K562 (cell line): Measurements from ENCODE around the gene MYPN. TPM values are rescaled to one million over a fixed set of nuclear protein-coding genes. Genes with fewer than 3 reads are reported as not detected.

ENCODE experiments used
- ATAC-seq: fragments of 200-7000 bp; cut with Tn5 transposase; 3 replicates; pipeline ENCODE4 v1.9.1; 2020; ENCODE audit warnings: moderate library complexity
- BruUV-seq: library from RNA; stranded (reverse); fragments of 400-500 nt; replicated peaks from 2 replicates; lab custom pipeline; 2021; lab: Mats Ljungman, UMichigan
- CTCF ChIA-PET: fragments of 300-600 bp; formaldehyde crosslinking; extraction: SDS; loops from one replicate; lab custom pipeline; 2021; ENCODE audit warnings: low intra/inter-chr PET ratio; lab: Yijun Ruan, JAX
- POLR2A ChIA-PET: fragments of 300-600, 350-650 bp; sonication (Branson Sonifier 250); formaldehyde crosslinking; extraction: SDS; loops from one replicate; lab custom pipeline; 2021; ENCODE audit warnings: antibody characterized with exemption, inconsistent platforms; lab: Yijun Ruan, JAX
- DNase-seq, 4 experiments: peaks; one replicate each; pipeline versions ENCODE4 v3.0.0 to v3.0.0-alpha.2; 2011 to 2018; ENCODE audit warnings: low spot score in 3 of 4, mixed read lengths in 3 of 4; ENCODE audit errors: extremely low read depth in 1 of 4
- FAIRE-seq: peaks from 2 replicates; lab custom pipeline; 2011; peaks lifted over from hg19 to GRCh38; lab: Jason Lieb, UNC
- H2AFZ ChIP-seq: 2 replicates; pipeline ENCODE4 v1.6.0; 2011; ENCODE audit warnings: low read depth, low read length, control low read depth, inconsistent platforms
- H3K27ac ChIP-seq: fragments of 200-600 bp; 3 replicates; pipeline ENCODE4 v1.8.0; 2011; ENCODE audit warnings: low read depth, mild to moderate bottlenecking, control low read depth, inconsistent platforms, low read length, moderate library complexity, mixed read lengths; ENCODE audit errors: extremely low read depth
- H3K27me3 ChIP-seq, 2 experiments: fragments of 300-600 bp in 1 of 2; 2 replicates in 1 of 2; 3 replicates in 1 of 2; pipeline versions ENCODE4 v1.6.0 to v1.8.0; 2011; ENCODE audit warnings: inconsistent platforms in 2 of 2, low read length in 2 of 2, mild to moderate bottlenecking in 1 of 2, mixed read lengths in 1 of 2, moderate library complexity in 1 of 2; ENCODE audit not compliant: control insufficient read depth in 2 of 2, insufficient read depth in 2 of 2
- H3K36me3 ChIP-seq: fragments of 300-600 bp; 3 replicates; pipeline ENCODE4 v1.8.0; 2011; ENCODE audit warnings: mild to moderate bottlenecking, low read length, inconsistent platforms; ENCODE audit not compliant: control insufficient read depth, insufficient read depth
- H3K4me1 ChIP-seq, 2 experiments: fragments of 200-600 bp in 1 of 2; replicated peaks in 1 of 2; 2 replicates in 1 of 2; 3 replicates in 1 of 2; pipeline versions ENCODE4 v1.5.1 to v1.8.0; 2011; ENCODE audit warnings: inconsistent platforms in 2 of 2, low read length in 2 of 2, mild to moderate bottlenecking in 1 of 2, mixed read lengths in 1 of 2, moderate library complexity in 1 of 2; ENCODE audit not compliant: control insufficient read depth in 2 of 2, insufficient read depth in 2 of 2
- H3K4me2 ChIP-seq: 2 replicates; pipeline ENCODE4 v1.6.1; 2011; ENCODE audit warnings: low read length, control low read depth, inconsistent platforms, mixed read lengths; ENCODE audit not compliant: insufficient read depth
- H3K4me3 ChIP-seq: fragments of 200-600 bp; sonication (generic), shearing (Covaris generic); 2 replicates; pipeline ENCODE4 v1.5.1; 2016; ENCODE audit warnings: control low read depth, inconsistent platforms
- H3K79me2 ChIP-seq: fragments of 200-600 bp; 3 replicates; pipeline ENCODE4 v1.8.0; 2011; ENCODE audit warnings: low read length, inconsistent platforms; ENCODE audit not compliant: control insufficient read depth, insufficient read depth
- H3K9ac ChIP-seq, 2 experiments: 2 replicates each; pipeline versions ENCODE4 v1.6.0 to v1.6.1; 2011; ENCODE audit warnings: low read depth in 2 of 2, low read length in 2 of 2, control low read depth in 1 of 2, inconsistent platforms in 1 of 2, mild to moderate bottlenecking in 1 of 2, mixed read lengths in 1 of 2; ENCODE audit not compliant: insufficient read depth in 1 of 2
- H3K9me1 ChIP-seq: one replicate; pipeline ENCODE4 v1.6.0; 2011; ENCODE audit warnings: inconsistent platforms, mild to moderate bottlenecking, low read length, moderate library complexity; ENCODE audit not compliant: control insufficient read depth, insufficient read depth
- H3K9me3 ChIP-seq: replicated peaks from 2 replicates; pipeline ENCODE4 v1.5.1; 2011; ENCODE audit warnings: low read depth, low read length, inconsistent platforms; ENCODE audit not compliant: control insufficient read depth, insufficient read depth
- H4K20me1 ChIP-seq: replicated peaks from 2 replicates; pipeline ENCODE4 v1.6.1; 2011; ENCODE audit warnings: low read length, inconsistent platforms, mixed read lengths; ENCODE audit not compliant: control insufficient read depth, insufficient read depth
- CBX3 ChIP-seq, 2 experiments: IDR thresholded peaks; 1 replicate in 1 of 2; 2 replicates in 1 of 2; pipeline ENCODE4 v1.6.1; 2012; ENCODE audit warnings: inconsistent platforms in 2 of 2, low read length in 2 of 2, borderline replicate concordance in 1 of 2, control low read depth in 1 of 2
- FOXP1 ChIP-seq: sonication (generic); formaldehyde crosslinking; IDR thresholded peaks from 2 replicates; pipeline ENCODE4 v1.8.0; 2022; ENCODE audit warnings: mild to moderate bottlenecking, missing genetic modification reagents
- HNRNPLL ChIP-seq: fragments of 200-400 bp; formaldehyde crosslinking; IDR thresholded peaks from 2 replicates; pipeline ENCODE4 v1.6.1; 2017; ENCODE audit warnings: low read length, low read depth, mild to moderate bottlenecking; ENCODE audit not compliant: poor library complexity, severe bottlenecking
- KAT7 ChIP-seq: sonication (generic); formaldehyde crosslinking; IDR thresholded peaks from 2 replicates; pipeline ENCODE4 v1.8.0; 2022; ENCODE audit warnings: missing genetic modification reagents, mild to moderate bottlenecking, borderline replicate concordance
- MBD1 ChIP-seq: fragments of 250-450 bp; sonication (Bioruptor Pico); IDR thresholded peaks from 2 replicates; pipeline ENCODE4 v1.8.0; 2022; ENCODE audit warnings: inconsistent platforms
- POLR3A ChIP-seq: IDR thresholded peaks from 2 replicates; pipeline ENCODE4 v1.6.1; 2011; ENCODE audit warnings: borderline replicate concordance, mild to moderate bottlenecking, moderate library complexity; ENCODE audit not compliant: insufficient read length, insufficient read depth; ENCODE audit errors: extremely low read depth
- RAD21 ChIP-seq, 2 experiments: fragments of 250-450 bp in 1 of 2; fragments of 450-650 bp in 1 of 2; sonication (Bioruptor Pico) in 1 of 2; formaldehyde crosslinking in 1 of 2; IDR thresholded peaks in 1 of 2; conservative IDR thresholded peaks in 1 of 2; 2 replicates each; pipeline versions ENCODE4 v1.4.0 to v1.8.0; 2020 to 2022; ENCODE audit warnings: mild to moderate bottlenecking in 2 of 2, moderate library complexity in 1 of 2
- SPI1 ChIP-seq: IDR thresholded peaks from 2 replicates; pipeline ENCODE4 v1.6.1; 2011; ENCODE audit warnings: low read depth, low read length, control low read depth, borderline replicate concordance
- STAT6 ChIP-seq: sonication (generic); formaldehyde crosslinking; IDR thresholded peaks from 2 replicates; pipeline ENCODE4 v1.8.1; 2023; ENCODE audit warnings: mild to moderate bottlenecking, missing genetic modification reagents
- TAF7 ChIP-seq: fragments of 450-650 bp; IDR thresholded peaks from 2 replicates; pipeline ENCODE4 v1.6.1; 2016; ENCODE audit warnings: missing genetic modification characterization, missing compliant biosample characterization
- ZKSCAN1 ChIP-seq: fragments of 150-350 bp; IDR thresholded peaks from 2 replicates; pipeline ENCODE4 v1.6.1; 2016; ENCODE audit warnings: low read depth, low read length
- ZNF232 ChIP-seq: sonication (generic); formaldehyde crosslinking; IDR thresholded peaks from 2 replicates; pipeline ENCODE4 v1.8.0; 2022; ENCODE audit warnings: mild to moderate bottlenecking, missing genetic modification reagents
- ZNF263 ChIP-seq: sonication (generic); formaldehyde crosslinking; IDR thresholded peaks from 2 replicates; pipeline ENCODE4 v1.8.0; 2022; ENCODE audit warnings: mild to moderate bottlenecking, missing genetic modification reagents, borderline replicate concordance
- ZNF274 ChIP-seq: IDR thresholded peaks from 2 replicates; pipeline ENCODE4 v1.6.1; 2011; ENCODE audit warnings: low read depth, mild to moderate bottlenecking, low read length, moderate library complexity, borderline replicate concordance
- ZNF778 ChIP-seq: fragments of 450-650 bp; formaldehyde crosslinking; IDR thresholded peaks from 2 replicates; pipeline ENCODE4 v1.4.0; 2020; ENCODE audit warnings: mild to moderate bottlenecking, moderate library complexity
- WGBS: fragments of 100-300 bp; shearing (Covaris generic); methylation state at CpG from one replicate; pipeline ENCODE4 v1.1.6; 2016; ENCODE audit warnings: low coverage, mixed read lengths; ENCODE audit not compliant: insufficient coverage; ENCODE audit errors: missing lambda C conversion rate; 5-methylcytosine and 5-hydroxymethylcytosine counted together
- in situ Hi-C: fragments of 300-500 bp; cut with MboI; formaldehyde crosslinking; loops from 4 replicates; pipeline ENCODE4 v1.15.0; 2018; ENCODE audit warnings: inconsistent platforms, mixed read lengths
- intact Hi-C: fragments of 100-400 bp; cut with micrococcal nuclease; formaldehyde crosslinking; loops from 2 replicates; pipeline ENCODE4 v1.14.2; 2022
- polyA plus RNA-seq, 8 experiments: library from polyadenylated mRNA; depleted of rRNA in 4 of 8; stranded (reverse) in 5 of 8; unstranded in 3 of 8; fragments of >200 nt; fragmentation: Nextera tagmentation in 2 of 8; fragmentation: Illumina TruSeq in 1 of 8; extraction: Ambion mirVana in 2 of 8; extraction: Trizol in 1 of 8; gene quantifications; 2 replicates each; pipeline versions ENCODE4 v1.2.1 to v1.2.3, GENCODE V29; 2011 to 2014; ENCODE audit warnings: inconsistent platforms in 1 of 8, missing spikeins in 1 of 8
- total RNA-seq, 7 experiments: library from RNA; depleted of rRNA in 6 of 7; stranded (reverse); fragments of >200 nt in 6 of 7; fragmentation: Illumina TruSeq in 2 of 7; extraction: Trizol in 2 of 7; gene quantifications; 2 replicates each; pipeline versions ENCODE4 v1.2.1 to v1.2.3, GENCODE V29; 2011 to 2021; ENCODE audit warnings: low replicate concordance in 1 of 7
- TF ChIP-seq, protein P1 (sequence below), 3 experiments: IDR thresholded peaks in 2 of 3; conservative IDR thresholded peaks in 1 of 3; 2 replicates each; pipeline ENCODE4 v1.5.1; 2011 to 2012; ENCODE audit warnings: low read length in 3 of 3, mild to moderate bottlenecking in 3 of 3, control low read depth in 2 of 3, improper control_type of control experiment in 1 of 3, inconsistent platforms in 1 of 3, low read depth in 1 of 3, mixed read lengths in 1 of 3, moderate library complexity in 1 of 3; ENCODE audit not compliant: insufficient read depth in 2 of 3

Gene MYPN
- total and polyA plus RNA-seq, 9 of the 15 experiments (the other 6 are each of a cell fraction or from before 2014, with no cell fraction given), result not detected

DNA sequence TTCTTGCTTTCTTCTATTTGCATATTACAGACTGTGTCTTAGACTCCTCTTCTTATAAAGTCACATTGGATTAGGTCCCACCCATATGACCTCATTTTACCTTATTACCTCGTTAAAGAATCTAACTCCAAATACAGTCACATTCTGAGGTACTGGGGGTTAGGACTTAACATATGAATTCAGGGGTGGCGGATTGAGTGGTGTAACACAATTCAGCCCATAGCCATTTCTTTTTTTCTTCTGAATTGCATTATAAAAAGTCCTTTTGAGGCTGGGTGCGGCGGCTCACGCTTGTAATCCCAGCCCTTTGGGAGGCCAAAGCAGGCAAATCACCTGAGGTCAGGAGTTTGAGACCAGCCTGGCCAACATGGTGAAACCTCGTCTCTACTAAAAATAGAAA, 27.4 kb upstream of the MYPN start (continued):
- TF ChIP-seq HNRNPLL (no peak), ZNF274 (no peak), FOXP1 (no peak), ZNF232 (CRISPR knock-in tag) (no peak), ZNF778 (no peak), TAF7 (tag) (no peak), POLR3A (no peak), KAT7 (CRISPR knock-in tag) (no peak)

DNA sequence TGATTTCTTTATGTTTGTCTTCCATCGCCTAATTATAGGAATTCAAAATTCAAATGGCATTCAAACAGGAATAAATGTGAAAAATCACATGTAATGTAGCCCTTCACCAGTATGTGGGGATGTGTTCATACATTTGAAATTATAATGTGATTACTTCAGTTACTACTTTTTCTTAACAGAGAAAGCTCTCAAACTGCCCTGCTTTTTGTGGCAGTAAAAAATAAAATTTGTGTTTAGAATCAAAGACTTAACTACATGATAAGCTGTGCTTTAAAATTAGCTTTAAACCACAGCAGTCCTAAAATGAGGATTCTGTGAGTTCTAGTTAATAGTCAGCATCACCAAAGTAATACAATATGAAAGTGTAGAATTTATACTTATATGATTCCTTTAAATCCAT, 26.4 kb upstream of the MYPN start:
- FAIRE-seq, result no peak

More for the DNA sequence above, 26.4 kb upstream of the MYPN start:
- H3K4me3 ChIP-seq, result no peak overlapping the region
- H3K36me3 ChIP-seq, result no peaks in the 10 kb centered on the region
- no peak overlapping the region for H2AFZ ChIP-seq
- intact Hi-C loops, result loop anchor here (5.0 kb wide), 1 partner anchor 74 kb away; no protein-coding TSS in a partner anchor
- no peak overlapping the region for H3K27ac ChIP-seq
- no peak overlapping the region for H3K9ac ChIP-seq
- no TSS peak for BruUV-seq
- no peak overlapping the region for H3K4me2 ChIP-seq
- WGBS, result 20% methylated on average over 1 of the region's 1 CpG
- no peaks in the 10 kb centered on the region for H3K9me1 ChIP-seq
- no peaks in the 10 kb centered on the region for H3K4me1 ChIP-seq
- peak; percentile 24; the same call in 1 of the 3 replicates for ATAC-seq
- no peak for DNase-seq
- no peaks in the 10 kb centered on the region for H4K20me1 ChIP-seq
- TF ChIP-seq MBD1 (CRISPR knock-in tag) (no peak), CBX3 (IDR thresholded peaks at IDR 0.05; ENCODE audit: borderline replicate concordance in 1 of 2, low read length in 2 of 2) (no peak), SPI1 (no peak), ZKSCAN1 (no peak), STAT6 (CRISPR knock-in tag) (no peak), RAD21 (CRISPR knock-in tag; conservative IDR thresholded peaks at IDR 0.05 in 1 of 2, IDR thresholded peaks at IDR 0.05 in 1 of 2) (peak; percentile 10 to 44; a peak in 2 of 4 replicates), ZNF263 (CRISPR knock-in tag) (no peak)
- TF ChIP-seq, protein P1, sequence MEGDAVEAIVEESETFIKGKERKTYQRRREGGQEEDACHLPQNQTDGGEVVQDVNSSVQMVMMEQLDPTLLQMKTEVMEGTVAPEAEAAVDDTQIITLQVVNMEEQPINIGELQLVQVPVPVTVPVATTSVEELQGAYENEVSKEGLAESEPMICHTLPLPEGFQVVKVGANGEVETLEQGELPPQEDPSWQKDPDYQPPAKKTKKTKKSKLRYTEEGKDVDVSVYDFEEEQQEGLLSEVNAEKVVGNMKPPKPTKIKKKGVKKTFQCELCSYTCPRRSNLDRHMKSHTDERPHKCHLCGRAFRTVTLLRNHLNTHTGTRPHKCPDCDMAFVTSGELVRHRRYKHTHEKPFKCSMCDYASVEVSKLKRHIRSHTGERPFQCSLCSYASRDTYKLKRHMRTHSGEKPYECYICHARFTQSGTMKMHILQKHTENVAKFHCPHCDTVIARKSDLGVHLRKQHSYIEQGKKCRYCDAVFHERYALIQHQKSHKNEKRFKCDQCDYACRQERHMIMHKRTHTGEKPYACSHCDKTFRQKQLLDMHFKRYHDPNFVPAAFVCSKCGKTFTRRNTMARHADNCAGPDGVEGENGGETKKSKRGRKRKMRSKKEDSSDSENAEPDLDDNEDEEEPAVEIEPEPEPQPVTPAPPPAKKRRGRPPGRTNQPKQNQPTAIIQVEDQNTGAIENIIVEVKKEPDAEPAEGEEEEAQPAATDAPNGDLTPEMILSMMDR (IDR thresholded peaks at IDR 0.05 in 2 of 3, conservative IDR thresholded peaks at IDR 0.05 in 1 of 3; ENCODE audit: insufficient read depth in 2 of 3, low read depth in 1 of 3, low read length in 3 of 3), result peak in 1 of 3 experiments; percentile 35; a peak in 2 of 6 replicates
- no peaks in the 10 kb centered on the region for H3K27me3 ChIP-seq
- in situ Hi-C loops, result no loop called here
- H3K9me3 ChIP-seq, result no peaks in the 10 kb centered on the region
- ChIA-PET CTCF (no interaction called here), POLR2A (no interaction called here)
- no peaks in the 10 kb centered on the region for H3K79me2 ChIP-seq
